HCT116 (cell line): ENCODE data around the gene CCDC192.

Experiments
- CEBPB ChIP-seq: IDR thresholded peaks from 2 replicates; pipeline ENCODE4 v1.6.1; 2012; ENCODE audit warnings: low read depth
- CTCF ChIP-seq, 3 experiments: fragments of 200-600 bp in 1 of 3; sonication (generic) in 1 of 3; IDR thresholded peaks in 2 of 3; conservative IDR thresholded peaks in 1 of 3; 2 replicates each; pipeline ENCODE4 v1.5.1; 2012 to 2017; ENCODE audit warnings: low read depth in 2 of 3, low read length in 2 of 3, antibody characterized with exemption in 1 of 3, borderline replicate concordance in 1 of 3, control low read depth in 1 of 3, mild to moderate bottlenecking in 1 of 3, mixed read lengths in 1 of 3, mixed run types in 1 of 3, moderate library complexity in 1 of 3; ENCODE audit not compliant: insufficient read depth in 1 of 3
- EGR1 ChIP-seq: IDR thresholded peaks from 2 replicates; pipeline ENCODE4 v1.6.1; 2012; ENCODE audit warnings: low read depth
- EZH2 ChIP-seq: fragments of 200-600 bp; sonication (generic); IDR thresholded peaks from 2 replicates; pipeline ENCODE4 v1.6.1; 2017; ENCODE audit warnings: antibody characterized with exemption, mixed run types
- EZH2phosphoT487 ChIP-seq: fragments of 200-600 bp; IDR thresholded peaks from 2 replicates; pipeline ENCODE4 v1.6.1; 2018; ENCODE audit warnings: antibody characterized with exemption, borderline replicate concordance
- MAX ChIP-seq: IDR thresholded peaks from 2 replicates; pipeline ENCODE4 v1.6.1; 2012
- POLR2A ChIP-seq: IDR thresholded peaks from 2 replicates; pipeline ENCODE4 v1.7.0; 2011; ENCODE audit warnings: borderline replicate concordance; ENCODE audit not compliant: insufficient read depth, insufficient read length; ENCODE audit errors: extremely low read depth
- POLR2AphosphoS5 ChIP-seq: IDR thresholded peaks from 2 replicates; pipeline ENCODE4 v1.6.1; 2011; ENCODE audit warnings: mild to moderate bottlenecking, low read depth, low read length, moderate library complexity
- RAD21 ChIP-seq: IDR thresholded peaks from 2 replicates; pipeline ENCODE4 v1.6.1; 2012; ENCODE audit warnings: low read depth, mild to moderate bottlenecking
- SIN3A ChIP-seq: IDR thresholded peaks from 2 replicates; pipeline ENCODE4 v1.6.1; 2012; ENCODE audit warnings: low read depth
- YY1 ChIP-seq: IDR thresholded peaks from 2 replicates; pipeline ENCODE4 v1.6.1; 2011; ENCODE audit warnings: low read length, low read depth, moderate library complexity, mild to moderate bottlenecking; ENCODE audit not compliant: insufficient replicate concordance; ENCODE audit errors: extremely low read depth
- ZFX ChIP-seq: fragments of 450-650 bp; IDR thresholded peaks from 2 replicates; pipeline ENCODE4 v1.6.1; 2017
- ZNF274 ChIP-seq: fragments of 200-500 bp; sonication (Bioruptor generic); IDR thresholded peaks from 2 replicates; pipeline ENCODE4 v1.6.1; 2014; ENCODE audit warnings: mild to moderate bottlenecking, low read depth, low read length, inconsistent platforms
- TF ChIP-seq, protein P1 (sequence below): IDR thresholded peaks from 2 replicates; pipeline ENCODE4 v1.6.1; 2012; ENCODE audit warnings: low read depth

DNA sequence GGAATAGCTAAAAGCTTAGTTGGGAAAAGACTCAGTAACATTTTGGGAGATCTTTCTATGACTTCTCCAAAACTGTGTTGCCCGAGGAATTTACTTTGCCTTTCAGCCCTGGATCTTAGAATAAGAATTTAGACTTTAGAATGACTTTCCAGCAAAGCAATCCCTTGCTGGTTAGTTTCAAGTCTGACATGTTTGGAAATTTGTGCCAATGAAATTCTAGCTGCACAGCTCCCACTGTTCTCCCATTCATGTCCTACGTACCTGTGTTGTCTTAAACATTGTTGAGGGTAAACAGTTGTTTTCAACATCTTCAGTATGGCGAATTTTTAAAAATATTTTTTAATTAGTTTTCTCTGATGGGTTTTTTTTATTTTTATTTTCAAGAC is 111.4 kb downstream of the CCDC192 start:
- TF ChIP-seq EZH2 (no peak), CTCF (IDR thresholded peaks at IDR 0.05 in 2 of 3, conservative IDR thresholded peaks at IDR 0.05 in 1 of 3; ENCODE audit: borderline replicate concordance in 1 of 3, insufficient read depth in 1 of 3, low read depth in 2 of 3, low read length in 2 of 3) (no peak), YY1 (no peak), ZNF274 (no peak), SIN3A (no peak), RAD21 (no peak), POLR2A (no peak), POLR2AphosphoS5 (no peak), ZFX (no peak), CEBPB (no peak), EGR1 (no peak), MAX (no peak), EZH2phosphoT487 (no peak)
- TF ChIP-seq, protein P1, sequence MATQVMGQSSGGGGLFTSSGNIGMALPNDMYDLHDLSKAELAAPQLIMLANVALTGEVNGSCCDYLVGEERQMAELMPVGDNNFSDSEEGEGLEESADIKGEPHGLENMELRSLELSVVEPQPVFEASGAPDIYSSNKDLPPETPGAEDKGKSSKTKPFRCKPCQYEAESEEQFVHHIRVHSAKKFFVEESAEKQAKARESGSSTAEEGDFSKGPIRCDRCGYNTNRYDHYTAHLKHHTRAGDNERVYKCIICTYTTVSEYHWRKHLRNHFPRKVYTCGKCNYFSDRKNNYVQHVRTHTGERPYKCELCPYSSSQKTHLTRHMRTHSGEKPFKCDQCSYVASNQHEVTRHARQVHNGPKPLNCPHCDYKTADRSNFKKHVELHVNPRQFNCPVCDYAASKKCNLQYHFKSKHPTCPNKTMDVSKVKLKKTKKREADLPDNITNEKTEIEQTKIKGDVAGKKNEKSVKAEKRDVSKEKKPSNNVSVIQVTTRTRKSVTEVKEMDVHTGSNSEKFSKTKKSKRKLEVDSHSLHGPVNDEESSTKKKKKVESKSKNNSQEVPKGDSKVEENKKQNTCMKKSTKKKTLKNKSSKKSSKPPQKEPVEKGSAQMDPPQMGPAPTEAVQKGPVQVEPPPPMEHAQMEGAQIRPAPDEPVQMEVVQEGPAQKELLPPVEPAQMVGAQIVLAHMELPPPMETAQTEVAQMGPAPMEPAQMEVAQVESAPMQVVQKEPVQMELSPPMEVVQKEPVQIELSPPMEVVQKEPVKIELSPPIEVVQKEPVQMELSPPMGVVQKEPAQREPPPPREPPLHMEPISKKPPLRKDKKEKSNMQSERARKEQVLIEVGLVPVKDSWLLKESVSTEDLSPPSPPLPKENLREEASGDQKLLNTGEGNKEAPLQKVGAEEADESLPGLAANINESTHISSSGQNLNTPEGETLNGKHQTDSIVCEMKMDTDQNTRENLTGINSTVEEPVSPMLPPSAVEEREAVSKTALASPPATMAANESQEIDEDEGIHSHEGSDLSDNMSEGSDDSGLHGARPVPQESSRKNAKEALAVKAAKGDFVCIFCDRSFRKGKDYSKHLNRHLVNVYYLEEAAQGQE: no peak
